ENCODE measurements around the gene UBASH3B.

Gene UBASH3B

DNA sequence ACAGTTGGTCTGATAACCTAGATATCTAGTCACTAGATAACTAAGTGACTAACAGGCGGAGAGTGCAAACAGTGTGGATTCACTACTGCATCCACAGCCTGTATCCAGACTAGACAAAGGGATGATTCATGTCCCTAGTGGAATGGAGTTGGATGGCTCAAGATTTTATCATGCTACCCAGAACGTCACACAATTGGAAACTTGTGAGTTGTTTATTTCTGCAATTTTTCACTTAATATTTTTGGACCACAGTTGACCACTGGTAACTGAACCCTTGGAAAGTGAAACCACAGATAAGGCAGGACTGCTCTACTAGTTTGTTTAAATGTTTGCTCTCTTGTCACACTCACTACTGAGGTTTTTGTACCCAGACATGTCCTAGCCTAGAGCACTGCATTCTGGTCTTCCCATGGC is 76.0 kb downstream of the UBASH3B start:
- no peak for FAIRE-seq

DNA sequence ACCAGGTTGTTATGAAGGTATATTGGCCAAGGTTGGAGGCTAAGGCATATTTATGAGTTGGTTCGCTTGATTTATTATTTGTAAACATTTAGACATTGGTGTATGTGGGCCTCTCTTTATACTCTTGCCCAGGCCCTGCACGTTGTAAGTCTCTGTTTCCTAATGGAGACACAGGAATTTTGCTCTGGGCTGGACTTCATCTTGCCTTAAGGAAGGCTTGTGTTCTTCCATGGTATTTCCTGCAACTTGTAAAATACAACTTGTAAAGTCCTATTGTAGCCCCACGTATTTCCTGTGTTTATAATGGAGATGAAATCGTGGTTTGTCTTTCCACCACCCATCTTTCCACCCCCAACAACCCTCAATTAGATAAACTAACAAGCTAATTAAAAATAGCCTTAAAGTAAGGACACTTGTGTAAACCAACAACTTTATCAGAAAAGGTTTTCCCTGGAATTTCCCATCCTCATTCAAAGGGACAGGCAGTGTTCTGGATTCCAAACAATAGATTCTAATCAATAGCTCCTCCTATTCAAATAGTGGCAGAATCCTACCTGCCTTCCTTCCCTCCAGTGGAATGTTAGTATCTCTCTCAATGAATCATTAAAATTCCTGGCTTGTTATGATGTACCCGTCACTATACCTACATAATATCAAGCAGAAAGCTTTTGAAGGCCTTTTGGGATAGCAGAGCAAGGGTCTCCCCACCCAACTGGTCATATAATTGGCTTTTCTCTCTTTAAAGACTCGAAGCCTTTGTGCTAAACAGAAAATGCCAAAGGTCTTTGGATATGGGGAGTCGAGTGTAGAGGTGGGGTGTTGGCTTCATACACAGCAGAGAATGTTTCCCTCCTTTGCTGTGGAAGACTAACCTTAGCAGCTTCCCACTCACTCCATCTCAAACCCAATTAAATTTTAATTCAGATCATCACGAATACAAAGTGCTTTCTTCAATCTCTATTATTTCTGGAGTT is 77.1 kb downstream of the UBASH3B start:
- DNase-seq (ENCODE audit: low spot score): no peak
- no peak for FAIRE-seq

More for the DNA sequence above, 76.0 kb downstream of the UBASH3B start:
- DNase-seq (ENCODE audit: low spot score): no peak

- FAIRE-seq (no peak), DNase-seq (ENCODE audit: low spot score) (no peak)
These were observed 77.8 kb downstream of the UBASH3B start for GRCh38 chr11:122733318-122733717.

GRCh38 chr11:122734848-122735496 is 79.5 kb downstream of the UBASH3B start:
- DNase-seq (ENCODE audit: low spot score): no peak
- FAIRE-seq: no peak

DNA sequence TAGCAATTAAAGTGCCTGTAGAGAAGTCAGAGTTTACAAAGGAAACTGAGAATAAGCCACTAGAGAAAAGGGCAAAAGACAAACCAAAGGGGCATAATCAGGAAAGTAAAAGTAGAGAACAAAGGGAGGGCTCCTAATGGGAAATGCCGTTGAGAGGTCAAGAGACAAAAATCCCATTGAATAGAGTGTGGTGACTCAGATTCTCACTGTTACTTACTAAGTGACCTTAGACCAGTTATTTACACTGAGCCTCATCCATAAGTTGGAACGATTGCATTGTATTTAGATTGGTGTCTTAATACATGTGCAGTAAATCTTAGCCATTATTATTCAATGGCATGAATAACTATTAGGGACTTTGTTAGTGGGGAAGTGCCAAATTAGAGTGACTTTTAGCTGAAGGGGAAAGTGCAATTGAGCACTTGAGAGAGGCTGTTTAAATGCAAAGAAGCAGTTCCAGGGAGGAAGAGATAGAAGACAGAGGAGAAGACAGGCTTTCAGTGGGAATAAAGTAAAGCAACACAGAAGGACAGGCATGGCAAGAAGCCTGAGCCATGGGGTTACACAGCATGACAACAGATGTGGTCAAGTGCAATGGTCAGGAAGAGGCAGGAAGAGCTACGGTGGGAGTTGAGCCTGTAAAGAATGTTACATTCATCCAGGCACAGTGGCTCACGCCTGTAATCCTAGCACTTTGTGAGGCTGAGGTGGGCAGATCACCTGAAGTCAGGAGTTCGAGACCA is 82.6 kb downstream of the UBASH3B start:
- no peak for FAIRE-seq
- no peak for DNase-seq (ENCODE audit: low spot score)

GRCh38 chr11:122741613-122742300 is 86.2 kb downstream of the UBASH3B start:
- no peak for FAIRE-seq
- no peak for DNase-seq (ENCODE audit: low spot score)

DNA sequence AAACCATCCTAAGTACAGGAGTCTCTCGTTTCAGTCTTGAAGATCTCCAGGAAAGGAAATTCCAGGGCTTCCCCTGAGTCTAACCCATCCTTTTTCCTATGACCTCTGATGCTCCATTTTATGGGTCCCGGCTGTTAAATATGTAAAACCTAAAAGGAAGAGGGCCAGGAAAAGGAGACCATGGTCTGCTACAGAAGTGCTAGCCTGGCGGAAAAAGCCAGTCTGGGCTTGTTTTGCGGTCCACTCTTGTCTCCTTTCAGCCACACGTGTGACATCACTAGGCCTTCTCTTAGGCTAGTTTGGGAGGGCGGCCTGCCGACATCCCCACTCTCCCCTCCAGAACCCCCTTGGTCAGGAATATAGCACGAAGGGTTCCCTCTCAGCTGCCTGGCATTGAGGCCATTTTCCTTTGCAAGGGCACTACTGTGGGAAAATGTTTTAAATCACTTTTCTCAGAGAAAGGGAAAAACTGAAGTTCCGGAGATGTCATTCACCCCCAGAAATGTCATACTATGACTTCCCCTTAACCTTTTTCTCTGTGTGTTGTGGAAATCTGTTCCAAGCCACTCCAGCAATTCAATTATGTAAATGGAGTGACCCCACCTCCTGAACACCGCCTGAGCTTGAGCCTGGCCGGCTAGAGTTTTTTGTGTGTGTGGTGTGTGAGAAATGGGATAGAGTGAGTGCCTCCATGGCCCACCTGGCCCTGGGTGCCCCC is 86.9 kb downstream of the UBASH3B start:
- FAIRE-seq (no peak), DNase-seq (ENCODE audit: low spot score) (no peak)

- DNase-seq (ENCODE audit: low spot score): no peak
- no peak for FAIRE-seq
These were observed 87.7 kb downstream of the UBASH3B start for GRCh38 chr11:122743097-122743741.

GRCh38 chr11:122743949-122744348 is 88.4 kb downstream of the UBASH3B start:
- no peak for FAIRE-seq
- no peak for DNase-seq (ENCODE audit: low spot score)

DNA sequence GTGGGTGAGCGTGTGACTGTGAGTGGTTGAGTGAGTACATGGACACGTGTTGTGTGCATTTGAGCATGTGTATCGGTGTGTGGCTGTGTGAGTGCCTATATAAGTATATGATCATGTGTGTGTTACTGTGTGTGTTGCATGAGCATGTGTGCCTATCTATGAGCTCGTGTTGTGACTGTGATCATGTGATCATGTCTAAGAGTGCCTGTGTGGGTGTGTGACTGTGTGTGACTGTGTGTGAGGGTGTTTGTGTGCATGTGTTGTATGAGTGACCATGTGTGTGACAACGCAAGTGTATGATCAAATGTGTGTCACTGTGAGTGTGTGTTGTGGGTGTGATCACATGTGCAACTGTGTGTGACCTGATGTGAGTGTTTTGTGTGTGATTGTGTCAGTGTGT is 88.8 kb downstream of the UBASH3B start:
- no peak for DNase-seq (ENCODE audit: low spot score)
- peak; percentile 56 for FAIRE-seq

DNA sequence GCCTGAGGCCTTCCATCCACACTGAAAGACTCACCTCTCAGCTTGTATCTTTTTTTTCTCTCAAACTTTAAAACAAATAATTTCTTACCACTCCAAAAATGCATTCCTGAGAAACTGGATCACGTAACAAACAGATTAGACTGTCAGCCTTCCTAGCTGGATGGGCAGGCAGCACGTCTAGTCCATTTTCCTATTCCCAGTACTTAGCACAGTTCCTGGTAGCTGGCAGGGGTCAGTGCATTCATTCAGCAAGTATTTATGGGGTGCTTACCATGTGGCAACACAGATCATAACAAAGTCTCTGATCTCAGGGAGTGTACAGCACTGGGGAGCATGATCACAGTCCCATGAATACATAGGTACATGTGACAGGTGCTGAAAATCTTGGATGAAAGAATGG is 89.6 kb downstream of the UBASH3B start:
- DNase-seq (ENCODE audit: low spot score) (no peak), FAIRE-seq (no peak)

DNA sequence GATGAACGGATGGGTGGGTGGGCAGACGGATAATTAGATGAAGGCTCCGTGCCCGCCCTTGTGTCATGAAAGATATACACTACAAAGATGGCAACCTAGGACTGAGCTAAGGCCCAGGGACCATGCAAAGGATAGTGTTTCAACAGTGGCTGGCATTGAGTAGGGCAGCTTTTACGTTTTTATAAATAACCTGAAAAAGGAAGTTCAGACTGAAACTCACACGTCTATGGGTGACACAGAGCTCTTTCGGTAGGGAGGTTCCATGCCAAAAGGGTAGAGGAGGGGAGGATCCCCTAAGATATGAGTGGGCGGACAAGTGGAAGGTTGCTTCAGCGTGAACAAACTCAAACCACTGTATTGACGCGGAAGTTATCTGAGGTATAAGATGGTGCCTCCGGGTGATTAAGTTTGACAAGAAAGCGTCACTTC is 90.5 kb downstream of the UBASH3B start:
- no peak for DNase-seq (ENCODE audit: low spot score)
- FAIRE-seq: no peak

GRCh38 chr11:122746611-122747244 is 91.2 kb downstream of the UBASH3B start:
- no peak for DNase-seq (ENCODE audit: low spot score)
- no peak for FAIRE-seq

DNA sequence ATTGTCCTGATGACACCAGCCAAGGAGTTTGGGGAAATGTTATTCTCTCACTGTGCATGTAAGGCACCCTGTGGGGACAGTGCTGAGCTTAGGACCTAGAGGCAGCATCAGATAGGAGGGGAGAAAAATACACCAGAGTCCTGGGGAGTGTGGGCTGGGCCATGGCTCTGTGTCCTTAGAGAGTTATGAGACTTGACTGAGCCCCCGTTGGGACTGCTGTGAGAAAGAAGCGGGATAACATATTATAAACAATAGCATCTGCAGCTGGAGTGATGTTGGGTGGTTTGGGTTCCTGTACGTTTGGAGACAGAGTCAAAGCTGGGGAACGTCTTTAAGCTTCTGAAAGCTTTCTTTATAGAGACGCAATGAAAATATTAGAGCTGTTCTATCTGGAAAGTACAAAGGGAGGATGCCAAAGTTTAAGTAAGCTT is 91.8 kb downstream of the UBASH3B start:
- FAIRE-seq: no peak
- DNase-seq (ENCODE audit: low spot score): no peak

DNA sequence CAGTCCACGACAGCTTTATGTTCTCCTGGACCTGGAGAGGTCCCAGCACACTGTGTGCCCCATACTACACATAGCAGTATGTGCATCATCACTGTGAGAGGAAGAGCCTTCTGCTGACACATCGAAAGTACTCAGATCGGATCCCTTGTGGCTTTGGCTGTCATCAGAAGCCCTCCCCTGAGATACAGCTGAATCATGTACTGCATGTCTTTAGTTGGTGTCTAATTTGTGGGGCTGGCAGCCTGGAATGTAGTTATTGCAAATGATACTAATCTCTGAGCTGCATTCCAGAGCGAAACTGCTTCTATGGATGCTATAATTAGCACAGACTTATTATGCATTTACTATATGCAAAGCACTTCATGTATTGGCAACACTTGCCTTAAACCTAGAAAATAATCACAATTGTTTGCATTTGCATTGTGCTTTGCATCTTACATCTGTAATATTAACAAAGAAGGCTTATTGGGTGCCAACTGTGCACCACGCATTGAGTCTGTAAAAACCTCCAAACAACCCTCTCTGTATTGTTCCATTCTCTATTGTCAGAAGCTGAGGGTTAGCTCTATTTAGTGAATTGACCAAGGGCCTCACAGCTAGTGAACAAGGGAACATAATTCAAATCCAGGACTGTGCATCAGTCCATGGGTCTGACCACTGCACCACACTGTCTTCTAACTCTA is 93.6 kb downstream of the UBASH3B start:
- DNase-seq (ENCODE audit: low spot score): peak; percentile 20
- no peak for FAIRE-seq

GRCh38 chr11:122750049-122750448 is 94.5 kb downstream of the UBASH3B start:
- FAIRE-seq (no peak), DNase-seq (ENCODE audit: low spot score) (no peak)

DNA sequence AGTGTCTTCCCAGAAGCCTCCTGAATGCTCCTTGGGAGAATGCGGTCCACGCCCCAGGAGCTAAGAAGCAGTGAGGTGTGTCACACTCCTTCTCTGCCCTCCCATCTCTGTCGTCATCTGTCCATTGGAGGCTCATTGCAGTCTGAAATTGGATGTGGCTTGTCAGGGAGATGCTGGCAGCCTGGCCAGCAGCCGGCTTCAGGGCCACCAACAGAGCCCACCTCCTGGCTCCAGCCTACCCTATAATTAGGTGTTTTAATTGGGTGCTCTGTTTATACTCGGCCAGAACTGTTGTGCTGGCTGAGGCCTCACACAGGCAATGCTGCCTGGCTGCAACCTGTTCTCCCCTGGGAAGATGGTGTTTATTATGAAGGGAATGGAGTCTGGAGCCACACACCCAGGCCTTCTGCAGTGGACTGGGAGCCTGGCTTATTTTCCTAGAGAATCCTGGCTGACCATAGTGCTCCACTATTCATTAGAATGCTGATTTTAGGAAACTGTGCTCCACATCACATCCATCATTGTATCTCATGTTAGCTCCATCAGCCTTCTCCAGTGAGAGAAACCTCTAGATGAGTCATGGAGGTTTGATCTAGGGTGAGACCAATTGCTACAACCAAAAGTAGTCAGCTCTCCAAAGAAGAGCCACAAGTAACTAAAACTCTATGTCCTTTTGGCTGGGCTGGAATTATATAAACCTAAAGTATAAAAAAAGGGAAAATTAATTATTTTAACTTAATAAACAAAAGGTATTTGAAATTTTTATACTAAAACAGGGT is 96.0 kb downstream of the UBASH3B start:
- no peak for DNase-seq (ENCODE audit: low spot score)
- no peak for FAIRE-seq

DNA sequence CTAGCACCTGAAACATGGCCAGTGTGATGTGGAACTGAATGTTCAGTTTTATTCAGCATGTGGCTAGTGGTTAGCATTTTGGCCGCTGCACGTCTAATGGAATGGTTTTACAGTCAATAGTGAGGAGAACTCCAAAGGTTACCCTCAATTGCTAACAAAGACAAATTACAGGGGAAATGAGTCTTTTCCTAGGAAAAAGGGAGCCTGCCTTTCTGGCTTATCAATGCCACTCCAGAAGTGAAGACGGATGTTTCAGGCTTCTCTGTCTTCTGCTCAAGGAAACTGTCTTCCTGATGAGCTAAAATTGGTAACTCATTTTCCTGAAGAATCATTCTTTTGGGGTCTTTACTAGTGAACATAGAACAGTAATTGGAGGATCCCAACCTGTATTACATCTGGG is 98.5 kb downstream of the UBASH3B start:
- DNase-seq (ENCODE audit: low spot score): no peak
- FAIRE-seq: no peak
